Femur (tissue), 1 donor: ENCODE data around the gene DHDDS.
"Not testable (repeated sequence)": the region's sequence is repeated elsewhere in the genome, so short reads cannot be mapped to it uniquely, and the experiment has no call there.

ENCODE experiments used
- DNase-seq: peaks from one replicate; pipeline ENCODE4 v3.0.0-alpha.2; 2017

Gene DHDDS

GRCh38 chr1:26431979-26432695 is at the start of gene DHDDS:
TSS of gene DHDDS (plus strand) at chr1:26432321. CDS start at chr1:26432946, 625 bp downstream.
- peak; percentile 99 for DNase-seq

- no peak for DNase-seq
Measured at GRCh38 chr1:26384076-26384475, 48.0 kb upstream of the DHDDS start.

- DNase-seq: not testable (repeated sequence)
Measured at GRCh38 chr1:26385063-26385462, 47.1 kb upstream of the DHDDS start.

GRCh38 chr1:26387447-26387846 is 44.7 kb upstream of the DHDDS start:
- no peak for DNase-seq

- DNase-seq: no peak
Measured at GRCh38 chr1:26388791-26389445, 43.2 kb upstream of the DHDDS start.

GRCh38 chr1:26389604-26390247 is 42.4 kb upstream of the DHDDS start:
- no peak for DNase-seq

GRCh38 chr1:26391450-26391849 is 40.7 kb upstream of the DHDDS start:
- DNase-seq: no peak

- no peak for DNase-seq
Measured at GRCh38 chr1:26395754-26396153, 36.4 kb upstream of the DHDDS start.

- no peak for DNase-seq
Measured at GRCh38 chr1:26399034-26399433, 33.1 kb upstream of the DHDDS start.

- no peak for DNase-seq
Measured at GRCh38 chr1:26401891-26402290, 30.2 kb upstream of the DHDDS start.

GRCh38 chr1:26403656-26404055 is 28.5 kb upstream of the DHDDS start:
- DNase-seq: no peak

GRCh38 chr1:26404641-26405040 is 27.5 kb upstream of the DHDDS start:
- no peak for DNase-seq

- no peak for DNase-seq
Measured at GRCh38 chr1:26405281-26405915, 26.7 kb upstream of the DHDDS start.

- peak; percentile 89 for DNase-seq
Measured at GRCh38 chr1:26408604-26409003, 23.5 kb upstream of the DHDDS start.

GRCh38 chr1:26409191-26409807 is 22.8 kb upstream of the DHDDS start:
- no peak for DNase-seq

- DNase-seq: no peak
Measured at GRCh38 chr1:26410706-26411623, 21.2 kb upstream of the DHDDS start, which contains the start of gene LIN28A. TSS of gene LIN28A (plus strand) at chr1:26410817. CDS start at chr1:26410892, 75 bp downstream.

GRCh38 chr1:26411624-26412074 is 20.5 kb upstream of the DHDDS start:
- DNase-seq: no peak

GRCh38 chr1:26412180-26412840 is 19.8 kb upstream of the DHDDS start:
- no peak for DNase-seq

- no peak for DNase-seq
Measured at GRCh38 chr1:26413031-26413430, 19.1 kb upstream of the DHDDS start.

- DNase-seq: peak; percentile 74
Measured at GRCh38 chr1:26417111-26417759, 14.9 kb upstream of the DHDDS start.
